ENCODE results near the gene LGI2.
A peak's percentile ranks its signal among the peaks of the same experiment; 100 is the strongest.

Gene LGI2

DNA sequence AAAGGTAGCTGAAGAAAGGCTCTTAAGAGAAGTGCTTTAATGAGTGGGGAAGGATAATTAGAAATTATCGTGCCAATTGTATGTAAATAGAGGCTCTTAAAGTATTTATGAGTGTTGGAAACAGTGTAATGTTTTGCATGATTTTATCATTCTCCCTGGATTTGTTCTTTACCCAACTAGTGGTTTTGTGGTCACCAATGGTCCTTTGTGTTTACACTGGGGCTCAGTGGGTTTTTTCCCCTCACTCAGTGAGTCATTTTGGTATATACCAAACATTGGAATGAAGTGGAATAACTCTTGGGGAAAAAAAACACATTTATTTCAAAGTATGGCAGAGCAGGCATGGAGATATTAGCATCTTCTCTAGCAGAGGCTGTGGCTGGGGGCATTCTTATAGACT is 20.8 kb upstream of the LGI2 start:
- TF ChIP-seq, protein P1, sequence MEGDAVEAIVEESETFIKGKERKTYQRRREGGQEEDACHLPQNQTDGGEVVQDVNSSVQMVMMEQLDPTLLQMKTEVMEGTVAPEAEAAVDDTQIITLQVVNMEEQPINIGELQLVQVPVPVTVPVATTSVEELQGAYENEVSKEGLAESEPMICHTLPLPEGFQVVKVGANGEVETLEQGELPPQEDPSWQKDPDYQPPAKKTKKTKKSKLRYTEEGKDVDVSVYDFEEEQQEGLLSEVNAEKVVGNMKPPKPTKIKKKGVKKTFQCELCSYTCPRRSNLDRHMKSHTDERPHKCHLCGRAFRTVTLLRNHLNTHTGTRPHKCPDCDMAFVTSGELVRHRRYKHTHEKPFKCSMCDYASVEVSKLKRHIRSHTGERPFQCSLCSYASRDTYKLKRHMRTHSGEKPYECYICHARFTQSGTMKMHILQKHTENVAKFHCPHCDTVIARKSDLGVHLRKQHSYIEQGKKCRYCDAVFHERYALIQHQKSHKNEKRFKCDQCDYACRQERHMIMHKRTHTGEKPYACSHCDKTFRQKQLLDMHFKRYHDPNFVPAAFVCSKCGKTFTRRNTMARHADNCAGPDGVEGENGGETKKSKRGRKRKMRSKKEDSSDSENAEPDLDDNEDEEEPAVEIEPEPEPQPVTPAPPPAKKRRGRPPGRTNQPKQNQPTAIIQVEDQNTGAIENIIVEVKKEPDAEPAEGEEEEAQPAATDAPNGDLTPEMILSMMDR (IDR thresholded peaks at IDR 0.05; ENCODE audit: control insufficient read depth, insufficient read depth, low read depth, low read length, missing control alignments) = no peak
- no peak overlapping the region for H3K4me3 ChIP-seq (ENCODE audit: control insufficient read depth, low read depth, low read length)
- DNase-seq (ENCODE audit: low read depth) = no peak

- DNase-seq (ENCODE audit: low read depth) = no peak
- no peak overlapping the region for H3K4me3 ChIP-seq (ENCODE audit: control insufficient read depth, low read depth, low read length)
- TF ChIP-seq, protein P1 (IDR thresholded peaks at IDR 0.05; ENCODE audit: control insufficient read depth, insufficient read depth, low read depth, low read length, missing control alignments) = no peak
These were observed 19.8 kb upstream of the LGI2 start for GRCh38 chr4:25050370-25051078.

DNA sequence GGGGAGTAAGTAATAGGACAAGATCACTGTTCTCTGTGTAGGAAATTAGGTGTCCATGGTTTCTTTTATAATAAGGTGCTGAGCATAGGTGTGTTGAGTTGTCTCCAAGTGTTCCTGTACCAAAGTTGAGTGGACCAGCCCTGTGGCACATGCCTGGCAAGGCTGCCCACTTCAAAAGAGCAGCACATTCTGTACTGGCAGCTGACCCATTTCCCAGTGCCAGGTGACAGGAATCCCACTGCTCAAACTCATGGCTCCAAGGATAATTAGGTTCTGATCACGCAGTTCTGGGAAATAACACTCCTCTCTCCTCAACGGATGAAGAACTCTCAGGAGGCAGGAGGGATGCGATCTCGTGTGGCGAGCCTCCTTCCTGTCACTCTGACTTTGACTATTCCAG is 12.8 kb upstream of the LGI2 start:
- TF ChIP-seq, protein P1 (IDR thresholded peaks at IDR 0.05; ENCODE audit: control insufficient read depth, insufficient read depth, low read depth, low read length, missing control alignments) = no peak
- no peak overlapping the region for H3K4me3 ChIP-seq (ENCODE audit: control insufficient read depth, low read depth, low read length)
- DNase-seq (ENCODE audit: low read depth) = no peak

GRCh38 chr4:25033526-25033925 is 2.8 kb upstream of the LGI2 start:
- TF ChIP-seq, protein P1 (IDR thresholded peaks at IDR 0.05; ENCODE audit: control insufficient read depth, insufficient read depth, low read depth, low read length, missing control alignments) = no peak

DNA sequence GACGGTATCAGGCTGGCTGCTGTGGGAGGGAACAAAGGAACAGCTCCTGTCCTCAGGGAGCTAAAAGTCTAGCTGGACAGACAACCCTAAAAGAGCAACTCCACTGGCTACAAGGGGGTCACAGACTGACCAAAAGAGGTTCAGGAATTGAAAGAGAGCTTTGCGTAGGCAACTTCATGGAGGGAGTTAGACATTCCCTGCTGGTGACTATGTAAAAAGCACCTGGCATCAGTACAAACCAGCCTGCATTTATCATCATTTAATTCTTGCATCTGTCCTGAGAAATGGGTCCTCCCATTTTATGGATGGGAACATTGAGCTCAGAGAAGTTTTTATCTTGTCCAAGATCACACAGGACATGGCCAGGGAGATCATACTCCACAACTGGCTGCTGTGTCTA is 1.4 kb upstream of the LGI2 start:
- TF ChIP-seq, protein P1 (IDR thresholded peaks at IDR 0.05; ENCODE audit: control insufficient read depth, insufficient read depth, low read depth, low read length, missing control alignments) = no peak
- no peak overlapping the region for H3K4me3 ChIP-seq (ENCODE audit: control insufficient read depth, low read depth, low read length)
- no peak for DNase-seq (ENCODE audit: low read depth)

More at GRCh38 chr4:25033526-25033925, 2.8 kb upstream of the LGI2 start:
- no peak for DNase-seq (ENCODE audit: low read depth)
- H3K4me3 ChIP-seq (ENCODE audit: control insufficient read depth, low read depth, low read length) = no peak overlapping the region

GRCh38 chr4:25031077-25031621 is 403 bp upstream of the LGI2 start:
- H3K4me3 ChIP-seq (ENCODE audit: control insufficient read depth, low read depth, low read length) = peak overlapping the region; percentile 29
- TF ChIP-seq, protein P1 (IDR thresholded peaks at IDR 0.05; ENCODE audit: control insufficient read depth, insufficient read depth, low read depth, low read length, missing control alignments) = no peak
- no peak for DNase-seq (ENCODE audit: low read depth)
